ENCODE data around the gene MDFI. TPM values are rescaled to one million over a fixed set of nuclear protein-coding genes. Genes with fewer than 3 reads are reported as not detected.

MDFI gene
- total and polyA plus RNA-seq, 3 donors from 2014 or later = 12.9 to 16.0 (median 15.1) TPM

DNA sequence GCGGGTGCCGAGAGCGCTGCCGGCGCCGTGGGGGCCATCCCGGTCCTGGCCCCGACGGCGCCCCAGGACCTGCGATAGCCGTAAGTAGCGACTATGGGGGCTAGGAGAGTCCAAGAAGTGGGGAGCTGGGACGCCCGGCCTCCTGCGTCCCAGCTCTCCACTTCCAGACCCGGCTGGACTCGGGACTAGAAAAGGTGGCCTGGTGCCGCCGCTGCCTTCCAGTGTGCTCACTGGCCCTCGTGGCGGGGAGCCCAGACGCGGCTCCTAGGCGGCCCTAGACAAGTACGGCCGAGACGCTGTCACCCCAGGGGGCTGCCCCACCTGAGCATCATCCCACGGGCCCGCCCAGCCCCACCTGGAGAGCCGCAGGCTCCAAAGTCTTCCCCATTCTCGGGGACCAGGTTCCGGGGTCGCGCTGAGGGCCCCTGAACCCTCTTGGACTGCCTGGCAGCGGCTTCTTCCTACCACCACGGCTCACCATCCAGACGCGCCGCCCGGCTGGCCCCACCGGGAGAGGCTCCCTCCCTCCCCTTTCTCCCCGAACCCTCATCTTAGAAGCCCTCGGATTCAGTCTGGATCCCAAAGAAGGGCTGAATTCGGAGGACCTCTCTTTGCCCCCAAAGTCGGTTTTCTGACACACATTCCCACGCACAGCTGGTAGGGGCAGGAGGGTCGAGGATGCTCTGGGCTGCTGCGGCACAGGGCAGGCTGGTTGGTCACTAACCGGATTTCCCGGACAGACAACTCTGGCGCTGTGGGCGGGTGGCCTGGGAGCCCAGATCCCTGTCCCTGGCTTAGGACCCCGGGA, 870 bp upstream of the MDFI start:
- Histone ChIP-seq H3K4me3 (peak overlapping the region; percentile 53 to 62), H3K27ac (peak overlapping the region; percentile 13 to 48), H3K27me3 (no peaks in the 10 kb centered on the region), H3K4me1 (peaks cover 22% of the 10 kb centered on the region), H3K36me3 (ENCODE audit: low read depth, missing control alignments) (no peaks in the 10 kb centered on the region), H3K9me3 (no peaks in the 10 kb centered on the region)
- no peak for DNase-seq
- TF ChIP-seq POLR2A (IDR thresholded peaks at IDR 0.05) = no peak
- TF ChIP-seq, protein P1, sequence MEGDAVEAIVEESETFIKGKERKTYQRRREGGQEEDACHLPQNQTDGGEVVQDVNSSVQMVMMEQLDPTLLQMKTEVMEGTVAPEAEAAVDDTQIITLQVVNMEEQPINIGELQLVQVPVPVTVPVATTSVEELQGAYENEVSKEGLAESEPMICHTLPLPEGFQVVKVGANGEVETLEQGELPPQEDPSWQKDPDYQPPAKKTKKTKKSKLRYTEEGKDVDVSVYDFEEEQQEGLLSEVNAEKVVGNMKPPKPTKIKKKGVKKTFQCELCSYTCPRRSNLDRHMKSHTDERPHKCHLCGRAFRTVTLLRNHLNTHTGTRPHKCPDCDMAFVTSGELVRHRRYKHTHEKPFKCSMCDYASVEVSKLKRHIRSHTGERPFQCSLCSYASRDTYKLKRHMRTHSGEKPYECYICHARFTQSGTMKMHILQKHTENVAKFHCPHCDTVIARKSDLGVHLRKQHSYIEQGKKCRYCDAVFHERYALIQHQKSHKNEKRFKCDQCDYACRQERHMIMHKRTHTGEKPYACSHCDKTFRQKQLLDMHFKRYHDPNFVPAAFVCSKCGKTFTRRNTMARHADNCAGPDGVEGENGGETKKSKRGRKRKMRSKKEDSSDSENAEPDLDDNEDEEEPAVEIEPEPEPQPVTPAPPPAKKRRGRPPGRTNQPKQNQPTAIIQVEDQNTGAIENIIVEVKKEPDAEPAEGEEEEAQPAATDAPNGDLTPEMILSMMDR (IDR thresholded peaks at IDR 0.05) = no peak
- intact Hi-C loops (cut with DNase I; ENCODE audit: low total_unique reads) = no loop called here
- WGBS, 2 donors = 10% methylated on average over 26 to 54 of the region's 54 CpGs

DNA sequence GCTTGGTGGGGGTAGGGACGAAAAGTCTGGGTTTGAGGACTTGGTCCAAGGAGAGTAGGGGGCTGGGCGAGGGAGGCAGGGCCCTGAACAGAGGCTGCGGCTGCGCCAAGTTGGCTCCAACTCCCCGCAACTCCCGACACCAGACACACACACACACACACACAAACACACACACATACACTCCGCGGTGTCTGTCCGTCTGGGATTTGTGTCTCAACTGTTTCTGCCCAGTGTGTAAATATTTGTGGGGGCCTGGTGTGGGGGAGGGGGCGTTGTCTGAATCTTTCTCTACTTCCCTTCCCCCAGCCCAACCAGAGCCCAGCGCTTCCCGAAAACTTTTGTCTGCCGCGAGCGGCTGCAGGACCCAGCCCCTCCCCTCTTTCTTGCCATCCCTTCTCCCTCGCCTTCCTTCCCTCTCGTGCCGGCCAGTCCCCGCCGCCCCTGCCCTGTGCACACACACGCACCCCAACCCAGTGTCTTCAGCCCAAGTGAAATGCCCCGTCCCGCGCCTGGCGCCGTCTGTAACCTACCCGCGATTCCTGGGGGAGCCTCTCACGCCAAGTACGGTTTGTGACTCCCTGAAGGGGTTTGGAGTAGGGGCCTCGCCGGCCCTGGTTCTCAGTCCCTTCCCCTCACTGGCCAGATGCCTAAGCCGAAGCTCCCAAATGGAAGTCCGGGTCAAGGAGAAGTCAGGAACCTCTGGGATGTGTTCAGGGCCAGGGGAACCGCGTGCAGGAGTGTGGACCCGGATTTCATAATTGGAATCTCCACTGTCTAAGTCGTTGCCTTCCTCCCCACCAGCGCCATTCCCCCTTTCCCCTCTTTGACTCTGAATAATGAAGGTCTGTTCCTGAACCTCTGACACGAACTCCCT, 904 bp downstream of the MDFI start:
- intact Hi-C loops (cut with DNase I; ENCODE audit: low total_unique reads) = no loop called here
- Histone ChIP-seq H3K4me1 (peaks cover 22% of the 10 kb centered on the region), H3K27me3 (no peaks in the 10 kb centered on the region), H3K9me3 (no peaks in the 10 kb centered on the region), H3K36me3 (ENCODE audit: low read depth, missing control alignments) (no peaks in the 10 kb centered on the region), H3K27ac (peak overlapping the region; percentile 48 to 59), H3K4me3 (peak overlapping the region; percentile 53 to 62)
- no peak for TF ChIP-seq POLR2A (IDR thresholded peaks at IDR 0.05)
- TF ChIP-seq, protein P1 (IDR thresholded peaks at IDR 0.05) = no peak
- 16 to 20% methylated on average over 32 to 40 of the region's 40 CpGs for WGBS, 2 donors
- peak; percentile 74 for DNase-seq

DNA sequence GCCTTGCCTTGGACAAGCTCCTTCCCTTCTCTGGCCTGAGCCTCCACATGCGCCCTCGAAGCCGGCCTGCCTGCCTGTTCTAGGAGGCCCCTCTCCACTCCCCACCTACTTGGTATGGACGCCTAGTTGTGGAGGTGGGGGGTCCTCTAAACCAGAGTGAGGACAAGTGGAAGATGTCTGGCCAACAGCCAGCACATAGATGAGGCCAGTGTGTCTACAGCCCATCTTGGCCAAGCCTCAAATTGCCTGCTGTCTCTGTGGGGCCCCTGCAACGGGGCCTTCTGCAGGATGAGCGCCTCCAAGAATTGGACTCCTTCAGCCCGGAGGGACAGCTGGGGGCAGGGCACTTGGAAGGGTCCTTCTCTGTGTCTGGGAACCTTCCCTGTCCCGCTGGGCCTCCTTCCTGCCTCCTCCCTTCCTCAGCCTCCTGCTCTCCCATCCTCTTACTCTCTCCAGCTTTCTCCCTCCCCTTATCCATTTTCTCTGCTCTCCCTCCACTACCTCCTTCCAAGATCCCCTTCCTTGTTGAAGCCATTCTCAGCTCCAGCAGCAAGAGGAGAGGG, 1.6 kb downstream of the MDFI start:
- no peak overlapping the region for H3K4me3 ChIP-seq
- no peaks in the 10 kb centered on the region for H3K9me3 ChIP-seq
- H3K27me3 ChIP-seq = no peaks in the 10 kb centered on the region
- intact Hi-C loops (cut with DNase I; ENCODE audit: low total_unique reads) = no loop called here
- H3K4me1 ChIP-seq = peaks cover 22% of the 10 kb centered on the region
- no peaks in the 10 kb centered on the region for H3K36me3 ChIP-seq (ENCODE audit: low read depth, missing control alignments)
- TF ChIP-seq, protein P1 (IDR thresholded peaks at IDR 0.05) = no peak
- TF ChIP-seq POLR2A (IDR thresholded peaks at IDR 0.05) = no peak
- no peak for DNase-seq
- WGBS, 2 donors = 43% methylated on average over 7 to 8 of the region's 8 CpGs
- H3K27ac ChIP-seq = peak overlapping the region in 1 of 2 donors; percentile 48

DNA sequence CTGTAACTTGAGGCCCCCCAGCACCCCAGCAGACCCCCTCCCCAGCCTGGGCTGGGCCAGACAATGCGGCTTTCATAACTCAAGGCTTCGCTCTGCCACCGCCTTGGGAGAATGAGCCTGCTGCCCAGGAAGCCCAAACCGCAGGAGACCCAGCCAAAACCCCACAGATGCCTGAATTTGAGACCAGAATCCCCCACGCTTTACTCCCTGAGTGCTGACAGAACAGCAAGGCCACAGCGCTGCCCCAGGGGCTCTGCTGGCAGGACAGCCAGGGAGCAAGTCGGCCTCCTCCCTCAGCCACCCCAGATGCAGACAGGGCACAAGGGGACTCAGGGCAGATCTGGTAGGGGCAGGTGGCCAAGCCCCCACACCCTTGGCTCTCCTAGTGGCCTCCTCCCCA, 2.2 kb downstream of the MDFI start:
- H3K36me3 ChIP-seq (ENCODE audit: low read depth, missing control alignments) = no peaks in the 10 kb centered on the region
- no peaks in the 10 kb centered on the region for H3K9me3 ChIP-seq
- no peaks in the 10 kb centered on the region for H3K27me3 ChIP-seq
- peaks cover 22% of the 10 kb centered on the region for H3K4me1 ChIP-seq
- no peak overlapping the region for H3K27ac ChIP-seq
- no peak for DNase-seq
- no peak overlapping the region for H3K4me3 ChIP-seq
- no peak for TF ChIP-seq POLR2A (IDR thresholded peaks at IDR 0.05)
- TF ChIP-seq, protein P1 (IDR thresholded peaks at IDR 0.05) = no peak
- 67 to 73% methylated on average over 6 to 7 of the region's 7 CpGs for WGBS, 2 donors
- intact Hi-C loops (cut with DNase I; ENCODE audit: low total_unique reads) = no loop called here

Measured in testis (tissue), 3 donors.